SK-N-SH (cell line): ENCODE measurements around the gene PRF1. TPM values are rescaled to one million over a fixed set of nuclear protein-coding genes. Genes with fewer than 3 reads are reported as not detected.
"Not testable (repeated sequence)": the region's sequence is repeated elsewhere in the genome, so short reads cannot be mapped to it uniquely, and the experiment has no call there.

ENCODE experiments used
- CTCF ChIA-PET: fragments of 300-600, 350-600 bp; formaldehyde crosslinking; extraction: SDS; loops from one replicate; lab custom pipeline; 2021; lab: Yijun Ruan, JAX
- POLR2A ChIA-PET: fragments of 350-600 bp; sonication (Branson Sonifier 250); formaldehyde crosslinking; extraction: SDS; loops from one replicate; lab custom pipeline; 2020; ENCODE audit warnings: antibody characterized with exemption, inconsistent platforms; lab: Yijun Ruan, JAX
- DNase-seq: peaks from one replicate; pipeline ENCODE4 v3.0.0; 2012
- H2AFZ ChIP-seq: fragments of 200-600 bp; sonication (generic); 2 replicates; pipeline ENCODE4 v1.8.1; 2016; ENCODE audit warnings: antibody characterized with exemption, mild to moderate bottlenecking, low read depth
- H3F3A ChIP-seq: fragments of 200-600 bp; sonication (generic); replicated peaks from 2 replicates; pipeline ENCODE3; 2016; ENCODE audit warnings: antibody characterized with exemption, mild to moderate bottlenecking; ENCODE audit not compliant: insufficient read depth
- H3K27ac ChIP-seq, 2 experiments: fragments of 200-500 bp in 1 of 2; fragments of 200-600 bp in 1 of 2; sonication (Bioruptor generic) in 1 of 2; sonication (generic), shearing (Covaris generic) in 1 of 2; 2 replicates each; pipeline versions ENCODE4 v1.5.1 to v1.6.1; 2014 to 2016; ENCODE audit warnings: low read depth in 2 of 2, inconsistent platforms in 1 of 2, low read length in 1 of 2, mild to moderate bottlenecking in 1 of 2, mixed read lengths in 1 of 2
- H3K27me3 ChIP-seq: fragments of 200-600 bp; sonication (generic), shearing (Covaris generic); 2 replicates; pipeline ENCODE4 v1.6.1; 2016; ENCODE audit warnings: mixed run types; ENCODE audit not compliant: insufficient read depth
- H3K36me3 ChIP-seq, 2 experiments: fragments of 200-500 bp in 1 of 2; fragments of 200-600 bp in 1 of 2; sonication (Bioruptor generic) in 1 of 2; sonication (generic) in 1 of 2; replicated peaks in 1 of 2; 2 replicates each; pipeline versions ENCODE3 to v1.5.1; 2014 to 2016; ENCODE audit warnings: low read length in 1 of 2, mild to moderate bottlenecking in 1 of 2; ENCODE audit not compliant: insufficient read depth in 2 of 2, control insufficient read depth in 1 of 2
- H3K4me1 ChIP-seq, 2 experiments: fragments of 200-500 bp in 1 of 2; fragments of 200-600 bp in 1 of 2; sonication (Bioruptor generic) in 1 of 2; sonication (generic), shearing (Covaris generic) in 1 of 2; 2 replicates each; pipeline versions ENCODE4 v1.5.1 to v1.6.1; 2014 to 2016; ENCODE audit warnings: low read depth in 1 of 2, low read length in 1 of 2, mixed run types in 1 of 2; ENCODE audit not compliant: insufficient read depth in 2 of 2, control insufficient read depth in 1 of 2
- H3K4me2 ChIP-seq: fragments of 200-600 bp; sonication (generic), shearing (Covaris generic); 2 replicates; pipeline ENCODE4 v1.6.1; 2017; ENCODE audit warnings: mixed run types
- H3K4me3 ChIP-seq, 2 experiments: fragments of 200-500 bp in 1 of 2; fragments of 200-600 bp in 1 of 2; sonication (Bioruptor generic) in 1 of 2; sonication (generic), shearing (Covaris generic) in 1 of 2; 2 replicates each; pipeline versions ENCODE4 v1.5.1 to v1.8.1; 2014 to 2016; ENCODE audit warnings: low read depth in 2 of 2, inconsistent platforms in 1 of 2, low read length in 1 of 2, mild to moderate bottlenecking in 1 of 2, mixed read lengths in 1 of 2, moderate library complexity in 1 of 2
- H3K79me2 ChIP-seq: fragments of 200-600 bp; sonication (generic); 2 replicates; pipeline ENCODE4 v1.8.1; 2017; ENCODE audit warnings: mild to moderate bottlenecking; ENCODE audit not compliant: insufficient read depth
- H3K9ac ChIP-seq: fragments of 200-600 bp; sonication (generic); 2 replicates; pipeline ENCODE4 v1.6.1; 2017; ENCODE audit warnings: mixed run types
- H3K9me2 ChIP-seq: fragments of 200-600 bp; sonication (generic); 2 replicates; pipeline ENCODE4 v1.6.1; 2017; ENCODE audit warnings: mixed run types
- H3K9me3 ChIP-seq: fragments of 200-600 bp; sonication (generic); 2 replicates; pipeline ENCODE4 v1.6.1; 2017; ENCODE audit warnings: mixed run types, mild to moderate bottlenecking, moderate library complexity
- H4K20me1 ChIP-seq: fragments of 200-600 bp; sonication (generic); 2 replicates; pipeline ENCODE4 v1.6.1; 2017; ENCODE audit warnings: mild to moderate bottlenecking, mixed run types; ENCODE audit not compliant: insufficient read depth
- ELF1 ChIP-seq: IDR thresholded peaks from 2 replicates; pipeline ENCODE4 v1.4.0; 2012
- EZH2phosphoT487 ChIP-seq: fragments of 200-600 bp; sonication (generic); IDR thresholded peaks from 2 replicates; pipeline ENCODE4 v1.6.1; 2017; ENCODE audit warnings: low read depth, mixed run types, mild to moderate bottlenecking, antibody characterized with exemption, moderate library complexity, borderline replicate concordance
- FOXM1 ChIP-seq: IDR thresholded peaks from 2 replicates; pipeline ENCODE4 v1.4.0; 2012; ENCODE audit warnings: low read depth, mild to moderate bottlenecking
- GABPA ChIP-seq: IDR thresholded peaks from 2 replicates; pipeline ENCODE4 v1.4.0; 2012; ENCODE audit warnings: low read depth, mild to moderate bottlenecking
- JUND ChIP-seq: IDR thresholded peaks from 2 replicates; pipeline ENCODE4 v1.4.0; 2012
- NRF1 ChIP-seq: IDR thresholded peaks from 2 replicates; pipeline ENCODE4 v1.6.1; 2012; ENCODE audit warnings: low read depth, mild to moderate bottlenecking, low read length
- POLR2AphosphoS5 ChIP-seq: IDR thresholded peaks from 2 replicates; pipeline ENCODE4 v1.6.1; 2012; ENCODE audit warnings: low read depth, low read length
- RCOR1 ChIP-seq: fragments of 150-350 bp; IDR thresholded peaks from 2 replicates; pipeline ENCODE4 v1.6.1; 2017; ENCODE audit warnings: antibody characterized with exemption, low read length
- SIN3A ChIP-seq: IDR thresholded peaks from 2 replicates; pipeline ENCODE4 v1.6.1; 2012; ENCODE audit warnings: low read depth, mild to moderate bottlenecking, low read length, moderate library complexity, borderline replicate concordance
- SMC3 ChIP-seq: IDR thresholded peaks from 2 replicates; pipeline ENCODE4 v1.6.1; 2012; ENCODE audit warnings: low read depth, low read length, improper control_type of control experiment
- TAF1 ChIP-seq: IDR thresholded peaks from 2 replicates; pipeline ENCODE4 v1.6.1; 2012; ENCODE audit warnings: low read depth, mild to moderate bottlenecking, low read length, moderate library complexity, borderline replicate concordance
- YY1 ChIP-seq: IDR thresholded peaks from 2 replicates; pipeline ENCODE4 v1.4.0; 2012; ENCODE audit warnings: low read depth, mild to moderate bottlenecking
- WGBS: methylation state at CpG from one replicate; pipeline ENCODE4 v1.1.6; 2017; ENCODE audit warnings: low lambda C conversion rate; 5-methylcytosine and 5-hydroxymethylcytosine counted together
- polyA plus RNA-seq, 3 experiments: library from polyadenylated mRNA; depleted of rRNA; stranded (reverse); fragments of >200 nt; gene quantifications; 2 replicates each; pipeline ENCODE4 v1.2.3, GENCODE V29; 2012
- TF ChIP-seq, protein P1 (sequence below): fragments of 150-350 bp; IDR thresholded peaks from 2 replicates; pipeline ENCODE4 v1.6.1; 2017; ENCODE audit warnings: antibody characterized with exemption, low read length, low read depth, borderline replicate concordance
- TF ChIP-seq, protein P2 (sequence below): IDR thresholded peaks from 2 replicates; pipeline ENCODE4; 2012
- TF ChIP-seq, protein P3 (sequence below): fragments of 150-350 bp; IDR thresholded peaks from 2 replicates; pipeline ENCODE4 v1.6.1; 2016; ENCODE audit warnings: mild to moderate bottlenecking, low read depth, low read length

The PRF1 gene
- polyA plus RNA-seq, 1 of the 3 experiments (the other 2 are of a cell fraction) = not detected

DNA sequence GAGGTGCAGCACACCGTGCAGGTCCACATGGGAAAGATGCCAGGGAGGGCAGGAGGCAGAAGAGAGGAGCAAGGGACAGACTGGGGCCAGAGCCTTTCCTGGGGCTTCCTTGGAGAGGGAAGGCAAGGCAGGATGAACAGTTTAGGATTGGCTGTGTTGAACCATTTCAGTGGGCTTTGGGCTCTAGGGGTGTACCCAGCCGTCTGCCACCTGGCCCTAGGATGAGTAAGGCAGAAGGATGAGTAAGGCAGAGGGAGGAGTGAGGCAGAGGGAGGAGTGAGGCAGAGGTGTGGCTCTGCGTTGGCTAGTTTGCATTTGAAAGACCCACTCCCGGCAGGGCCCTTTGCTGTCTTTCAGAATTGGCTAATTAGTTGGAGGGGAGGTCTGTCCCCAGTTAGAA is 31.5 kb upstream of the PRF1 start:
- Histone ChIP-seq H4K20me1 (no peaks in the 10 kb centered on the region), H3K9me3 (no peaks in the 10 kb centered on the region), H3K9me2 (no peaks in the 10 kb centered on the region), H3K4me1 (no peaks in the 10 kb centered on the region), H3K4me2 (no peak overlapping the region), H3K27me3 (peaks cover 5% of the 10 kb centered on the region; the same call in 1 of the 2 replicates), H3K9ac (no peak overlapping the region), H3K79me2 (no peaks in the 10 kb centered on the region), H3K27ac (no peak overlapping the region), H2AFZ (no peak overlapping the region), H3F3A (no peaks in the 10 kb centered on the region), H3K4me3 (no peak overlapping the region), H3K36me3 (no peaks in the 10 kb centered on the region)
- 44% methylated on average over 4 of the region's 4 CpGs for WGBS
- no peak for DNase-seq
- CTCF ChIA-PET = no interaction called here
- POLR2A ChIA-PET = no interaction called here
- TF ChIP-seq, protein P1, sequence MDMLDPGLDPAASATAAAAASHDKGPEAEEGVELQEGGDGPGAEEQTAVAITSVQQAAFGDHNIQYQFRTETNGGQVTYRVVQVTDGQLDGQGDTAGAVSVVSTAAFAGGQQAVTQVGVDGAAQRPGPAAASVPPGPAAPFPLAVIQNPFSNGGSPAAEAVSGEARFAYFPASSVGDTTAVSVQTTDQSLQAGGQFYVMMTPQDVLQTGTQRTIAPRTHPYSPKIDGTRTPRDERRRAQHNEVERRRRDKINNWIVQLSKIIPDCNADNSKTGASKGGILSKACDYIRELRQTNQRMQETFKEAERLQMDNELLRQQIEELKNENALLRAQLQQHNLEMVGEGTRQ = no peak
- TF ChIP-seq JUND = no peak
- TF ChIP-seq NRF1 = no peak
- no peak for TF ChIP-seq GABPA
- no peak for TF ChIP-seq FOXM1
- no peak for TF ChIP-seq TAF1
- TF ChIP-seq, protein P2, sequence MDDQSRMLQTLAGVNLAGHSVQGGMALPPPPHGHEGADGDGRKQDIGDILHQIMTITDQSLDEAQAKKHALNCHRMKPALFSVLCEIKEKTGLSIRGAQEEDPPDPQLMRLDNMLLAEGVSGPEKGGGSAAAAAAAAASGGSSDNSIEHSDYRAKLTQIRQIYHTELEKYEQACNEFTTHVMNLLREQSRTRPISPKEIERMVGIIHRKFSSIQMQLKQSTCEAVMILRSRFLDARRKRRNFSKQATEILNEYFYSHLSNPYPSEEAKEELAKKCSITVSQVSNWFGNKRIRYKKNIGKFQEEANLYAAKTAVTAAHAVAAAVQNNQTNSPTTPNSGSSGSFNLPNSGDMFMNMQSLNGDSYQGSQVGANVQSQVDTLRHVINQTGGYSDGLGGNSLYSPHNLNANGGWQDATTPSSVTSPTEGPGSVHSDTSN = no peak
- TF ChIP-seq ELF1 = no peak
- TF ChIP-seq SIN3A = no peak
- TF ChIP-seq SMC3 = no peak
- no peak for TF ChIP-seq POLR2AphosphoS5
- TF ChIP-seq, protein P3, sequence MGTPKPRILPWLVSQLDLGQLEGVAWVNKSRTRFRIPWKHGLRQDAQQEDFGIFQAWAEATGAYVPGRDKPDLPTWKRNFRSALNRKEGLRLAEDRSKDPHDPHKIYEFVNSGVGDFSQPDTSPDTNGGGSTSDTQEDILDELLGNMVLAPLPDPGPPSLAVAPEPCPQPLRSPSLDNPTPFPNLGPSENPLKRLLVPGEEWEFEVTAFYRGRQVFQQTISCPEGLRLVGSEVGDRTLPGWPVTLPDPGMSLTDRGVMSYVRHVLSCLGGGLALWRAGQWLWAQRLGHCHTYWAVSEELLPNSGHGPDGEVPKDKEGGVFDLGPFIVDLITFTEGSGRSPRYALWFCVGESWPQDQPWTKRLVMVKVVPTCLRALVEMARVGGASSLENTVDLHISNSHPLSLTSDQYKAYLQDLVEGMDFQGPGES = no peak
- TF ChIP-seq YY1 = no peak
- TF ChIP-seq RCOR1 = no peak
- TF ChIP-seq EZH2phosphoT487 = no peak

DNA sequence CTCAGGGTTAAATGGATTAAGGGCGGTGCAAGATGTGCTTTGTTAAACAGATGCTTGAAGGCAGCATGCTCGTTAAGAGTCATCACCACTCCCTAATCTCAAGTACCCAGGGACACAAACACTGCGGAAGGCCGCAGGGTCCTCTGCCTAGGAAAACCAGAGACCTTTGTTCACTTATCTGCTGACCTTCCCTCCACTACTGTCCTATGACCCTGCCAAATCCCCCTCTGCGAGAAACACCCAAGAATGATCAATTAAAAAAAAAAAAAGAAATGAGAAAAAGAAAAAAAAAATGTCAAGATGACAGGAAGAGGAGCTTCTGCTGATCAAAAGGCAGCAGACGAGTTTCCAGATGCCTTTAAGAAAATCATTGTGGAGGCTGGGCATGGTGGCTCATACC is 29.2 kb upstream of the PRF1 start:
- CTCF ChIA-PET = interaction anchor here (0.6 kb wide), 1 partner anchor 68 kb away, joined by 4 read pairs; no protein-coding TSS in a partner anchor
- DNase-seq, H3K79me2 ChIP-seq: not testable (repeated sequence)

More for the DNA sequence above, 29.2 kb upstream of the PRF1 start:
- H3K27me3 ChIP-seq, H3K36me3 ChIP-seq, H3K4me1 ChIP-seq, H3K27ac ChIP-seq, H3K9ac ChIP-seq, H3K4me2 ChIP-seq, H3K9me3 ChIP-seq, H2AFZ ChIP-seq, H4K20me1 ChIP-seq, H3F3A ChIP-seq, H3K9me2 ChIP-seq, H3K4me3 ChIP-seq, POLR2A ChIA-PET: not testable (repeated sequence)
- 23% methylated on average over 2 of the region's 6 CpGs for WGBS
